ENCODE results near the gene PON2.

PON2 gene

DNA sequence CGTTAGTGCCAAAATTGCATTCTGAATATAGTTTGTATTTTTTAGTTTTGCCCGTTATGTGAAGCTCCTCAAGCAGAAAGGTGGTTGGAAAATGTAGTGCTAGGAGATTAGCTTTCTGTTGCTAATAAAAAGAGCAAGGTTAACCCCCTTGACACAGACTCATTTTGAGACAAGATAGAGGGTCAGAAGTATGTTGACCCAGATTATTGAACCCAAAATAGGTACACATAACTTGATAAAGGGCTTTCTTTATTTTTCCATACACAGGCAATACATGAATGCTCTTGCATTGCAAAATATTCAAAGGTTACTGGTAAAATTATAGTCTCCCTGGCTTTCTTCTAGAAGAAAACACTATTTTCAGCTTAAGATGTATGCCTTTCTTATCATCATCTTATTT, 10.0 kb upstream of the PON2 start:
- DNase-seq (ENCODE audit: low read depth) = no peak

DNA sequence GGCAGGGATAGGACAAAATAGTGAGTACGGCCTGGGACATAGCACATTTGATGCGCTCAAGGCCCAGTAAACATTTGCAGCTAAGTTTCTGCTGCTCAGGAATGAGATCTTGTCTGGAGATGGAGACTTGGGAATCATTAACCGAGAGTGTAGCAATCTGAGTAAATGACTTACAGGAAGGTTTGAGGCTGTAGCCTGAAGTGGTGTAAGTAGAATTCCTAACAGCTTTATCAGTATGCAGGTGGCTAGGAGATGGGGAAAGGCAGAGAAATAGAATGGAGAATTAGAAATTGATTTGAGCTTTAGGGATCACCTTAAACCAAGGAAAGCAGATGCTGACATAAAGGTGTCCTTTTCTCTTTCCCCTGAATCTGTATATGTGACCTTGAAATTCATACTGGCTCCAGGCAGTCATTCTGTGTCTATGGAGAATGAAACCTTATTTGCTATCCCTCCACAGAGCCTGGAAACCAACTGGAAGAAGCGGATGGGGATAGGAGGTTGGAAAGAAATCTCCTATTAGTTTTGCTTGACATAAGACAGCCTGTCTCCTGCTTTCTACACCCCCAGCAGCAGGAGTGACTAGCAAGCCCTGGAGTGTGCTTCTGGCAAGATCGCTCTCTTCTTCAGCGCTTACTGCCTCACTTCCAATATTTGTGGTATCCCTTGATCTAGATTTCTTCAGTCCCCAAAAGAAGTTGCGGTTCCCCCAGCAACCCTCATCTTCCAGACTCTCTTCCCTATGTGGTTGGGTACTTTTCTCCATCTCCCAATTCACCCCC, 6.4 kb upstream of the PON2 start:
- DNase-seq (ENCODE audit: low read depth) = no peak

DNA sequence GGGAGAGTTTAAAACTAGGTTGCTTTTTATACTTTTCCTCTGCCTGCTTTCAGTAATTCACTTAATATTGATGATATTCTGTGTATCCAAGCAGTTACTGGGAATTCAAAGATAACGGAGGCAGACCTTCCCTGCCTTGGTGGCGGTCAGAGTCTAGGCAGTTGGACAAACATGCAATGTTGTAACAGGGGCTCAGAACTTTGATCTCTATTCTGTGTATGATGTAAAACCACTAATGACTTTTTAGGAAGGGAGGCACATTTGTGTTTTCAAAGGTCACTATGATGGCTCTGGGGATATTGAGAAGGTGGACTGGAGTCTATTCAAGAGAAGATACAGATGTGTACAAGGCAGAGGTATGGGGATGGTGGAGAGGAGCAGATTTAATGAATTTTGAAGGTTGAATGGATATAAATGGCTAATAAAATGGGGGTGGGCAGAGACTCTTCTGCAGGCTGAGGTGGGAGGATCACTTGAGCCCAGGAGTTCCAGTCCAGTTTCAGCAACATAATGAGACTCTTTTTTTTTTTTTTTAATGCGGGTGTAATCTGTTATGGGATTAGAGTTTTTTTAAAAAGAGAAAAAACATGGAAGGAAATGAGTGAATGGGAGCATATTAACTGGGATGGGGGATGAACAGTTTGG, 5.7 kb upstream of the PON2 start:
- no peak for DNase-seq (ENCODE audit: low read depth)

DNA sequence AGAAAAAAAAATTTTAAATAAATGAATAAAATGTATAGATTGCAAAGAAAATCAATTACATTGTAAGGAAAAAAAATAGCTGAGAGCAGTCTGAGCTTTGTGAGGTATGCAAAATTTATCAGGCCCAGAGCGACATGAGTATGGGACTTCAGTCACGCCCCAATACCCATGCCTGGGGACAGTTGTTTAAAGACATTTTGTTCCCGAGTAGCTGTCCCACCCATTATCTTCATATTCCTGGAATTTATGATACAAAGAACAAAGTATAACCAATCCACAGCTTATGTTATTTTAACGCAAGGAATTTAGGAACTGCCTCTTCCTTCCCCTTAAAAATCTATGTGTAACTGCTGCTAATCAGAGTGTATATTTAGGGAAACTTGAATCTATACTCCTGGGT, 1.6 kb upstream of the PON2 start:
- no peak for DNase-seq (ENCODE audit: low read depth)

DNA sequence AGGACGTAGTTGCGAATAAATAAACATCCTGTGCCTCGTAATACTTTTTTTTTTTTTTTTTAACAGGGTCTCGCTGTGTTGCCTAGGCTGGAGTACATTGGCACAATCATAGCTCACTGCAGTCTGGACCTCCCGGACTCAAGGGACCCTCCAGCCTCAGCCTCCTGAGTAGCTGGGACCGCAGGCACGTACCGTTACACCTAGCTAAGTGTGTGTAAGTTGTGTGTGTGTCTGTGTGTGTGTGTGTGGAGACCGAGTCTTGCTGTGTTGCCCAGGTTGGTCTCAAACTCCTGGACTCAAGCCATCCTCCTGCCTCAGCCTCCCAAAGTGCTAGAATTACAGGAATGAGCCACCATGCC, 573 bp upstream of the PON2 start:
- DNase-seq (ENCODE audit: low read depth) = no peak

DNA sequence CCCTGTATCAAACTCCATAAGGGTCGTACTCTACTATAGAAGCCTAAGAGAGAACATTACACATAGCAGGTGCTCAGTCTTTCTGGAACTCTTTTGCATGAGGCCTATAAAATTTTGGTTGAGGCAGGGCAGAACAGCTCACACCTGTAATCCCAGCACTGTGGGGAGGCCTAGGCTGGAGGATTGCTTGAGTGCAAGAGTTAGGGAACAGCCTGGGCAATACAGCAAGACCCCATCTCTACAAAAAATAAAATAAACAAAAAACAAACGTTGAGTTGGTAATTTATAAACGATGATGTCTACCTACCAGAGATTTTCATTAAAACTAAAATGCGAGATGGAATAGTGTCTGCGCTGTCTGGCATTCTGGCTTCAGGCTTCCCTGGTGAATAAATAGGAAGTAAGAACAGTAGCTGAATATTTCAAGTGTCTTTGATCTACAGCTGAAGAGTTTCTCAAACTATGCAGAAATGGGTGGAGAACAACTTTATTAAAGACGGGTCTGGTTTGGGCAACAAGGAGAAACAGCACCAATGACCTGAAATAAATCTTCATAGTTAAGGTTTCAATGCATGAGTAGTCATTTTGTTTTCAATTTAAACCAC, 774 bp downstream of the PON2 start:
- no peak for DNase-seq (ENCODE audit: low read depth)

DNA sequence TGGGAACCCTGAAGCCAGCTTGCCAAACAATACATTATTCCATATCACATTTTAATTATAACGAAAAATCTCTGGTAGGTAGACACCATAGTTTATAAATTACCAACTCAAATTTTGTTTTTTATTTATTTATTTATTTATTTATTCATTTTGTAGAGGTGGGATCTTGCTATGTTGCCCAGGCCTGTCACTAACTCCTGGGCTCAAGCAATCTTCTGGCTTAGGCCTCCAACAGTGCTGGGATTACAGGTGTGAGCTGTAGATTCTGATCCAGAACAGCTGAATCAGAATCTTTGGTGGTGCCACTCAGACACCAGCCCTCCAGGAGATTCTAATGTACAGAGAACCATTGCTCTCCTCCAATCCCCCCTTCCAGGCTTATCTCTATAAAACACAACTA, 1.7 kb downstream of the PON2 start:
- no peak for DNase-seq (ENCODE audit: low read depth)

DNA sequence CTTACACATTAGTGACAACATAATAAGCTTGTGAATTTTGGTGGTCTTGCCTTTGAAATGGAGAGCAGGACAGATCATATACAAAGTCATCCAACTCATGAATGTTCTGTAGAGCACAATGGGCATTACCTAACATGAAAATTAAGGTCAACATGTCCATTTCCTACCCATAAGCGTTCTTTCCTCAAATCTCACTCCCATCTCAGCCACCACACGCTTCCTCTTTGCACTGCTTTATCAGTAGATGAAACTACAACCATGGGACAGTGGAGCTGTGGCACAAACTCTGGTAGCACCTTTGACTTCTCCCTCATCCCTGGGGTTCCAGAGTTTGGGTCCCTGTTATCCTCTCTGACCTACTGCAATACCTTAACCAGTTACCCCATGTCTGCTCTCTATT, 2.2 kb downstream of the PON2 start:
- DNase-seq (ENCODE audit: low read depth) = no peak

DNA sequence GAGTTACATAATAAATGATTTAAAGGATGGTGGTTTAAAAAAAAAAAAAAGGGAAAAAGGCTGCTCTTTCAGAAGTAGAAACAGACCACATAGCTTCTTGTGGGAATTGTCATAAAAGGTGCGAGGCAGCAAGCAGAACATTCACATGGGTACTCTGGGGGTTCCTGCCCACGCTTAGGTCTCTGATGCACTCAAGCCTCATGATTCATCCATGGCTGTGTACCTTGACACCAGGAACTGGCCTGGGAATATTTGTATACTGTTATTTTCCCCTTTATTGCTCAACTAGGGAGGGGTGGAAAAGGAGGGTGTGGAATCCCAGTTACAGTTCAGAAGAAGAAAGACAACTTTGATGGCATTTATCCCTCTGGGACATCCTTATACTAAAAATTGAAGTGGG, 4.0 kb downstream of the PON2 start:
- DNase-seq (ENCODE audit: low read depth) = no peak

DNA sequence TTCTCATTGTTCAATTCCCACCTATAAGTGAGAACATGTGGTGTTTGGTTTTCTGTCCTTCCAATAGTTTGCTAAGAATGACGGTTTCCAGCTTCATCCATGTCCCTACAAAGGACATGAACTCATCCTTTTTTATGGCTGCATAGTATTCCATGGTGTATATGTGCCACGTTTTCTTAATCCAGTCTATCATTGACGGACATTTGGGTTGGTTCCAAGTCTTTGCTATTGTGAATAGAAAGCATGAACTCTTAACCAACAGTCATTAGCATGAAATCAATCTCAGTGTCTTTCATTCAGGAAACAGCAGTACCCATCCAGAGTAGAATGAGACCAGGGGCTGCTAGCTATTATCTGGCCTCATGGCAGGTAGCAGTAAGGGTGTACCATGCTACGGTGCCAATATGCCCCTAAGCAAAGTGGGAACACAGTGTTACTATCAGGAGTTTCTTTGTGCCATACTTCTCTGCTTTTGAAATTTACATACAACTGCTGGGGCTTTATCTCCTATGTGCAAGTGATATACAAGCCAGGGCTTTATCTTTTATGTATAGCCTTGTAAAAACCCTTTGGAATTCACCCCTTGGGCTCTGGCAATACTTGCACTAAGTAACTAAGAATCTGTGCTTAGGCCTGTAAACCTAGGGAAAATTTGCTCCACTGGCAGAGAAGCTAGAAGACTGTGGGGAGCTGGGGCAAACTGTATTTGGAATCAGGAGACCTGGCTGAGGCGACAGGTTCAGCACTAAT, 5.4 kb downstream of the PON2 start:
- no peak for DNase-seq (ENCODE audit: low read depth)

DNA sequence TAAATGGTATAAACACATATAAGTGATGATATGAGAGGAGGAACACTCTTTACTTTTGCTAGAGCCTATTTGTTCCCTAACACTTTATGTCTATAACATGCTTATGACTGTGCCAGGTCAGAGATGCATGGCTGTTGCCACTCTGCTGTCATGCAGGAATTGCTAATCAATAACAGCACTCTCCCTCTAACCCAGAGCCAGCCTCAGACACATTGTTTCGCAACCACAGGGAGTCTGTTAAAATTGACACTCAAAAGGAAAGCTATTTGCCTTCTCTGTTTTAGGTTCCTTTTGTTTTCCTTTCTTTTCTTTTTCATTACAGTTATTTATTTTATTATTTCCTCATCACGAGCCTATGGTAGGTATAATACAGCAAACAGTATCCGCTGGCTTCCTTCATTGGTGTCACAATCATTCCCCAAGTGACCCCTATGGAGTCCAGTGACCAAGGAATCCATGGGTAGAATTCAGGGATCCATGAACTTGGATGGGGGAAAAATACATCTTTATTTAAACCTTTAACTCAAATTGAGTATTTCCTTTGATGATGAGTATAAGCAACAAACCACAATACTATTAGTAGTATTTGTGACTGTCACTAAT, 6.8 kb downstream of the PON2 start:
- DNase-seq (ENCODE audit: low read depth) = no peak

DNA sequence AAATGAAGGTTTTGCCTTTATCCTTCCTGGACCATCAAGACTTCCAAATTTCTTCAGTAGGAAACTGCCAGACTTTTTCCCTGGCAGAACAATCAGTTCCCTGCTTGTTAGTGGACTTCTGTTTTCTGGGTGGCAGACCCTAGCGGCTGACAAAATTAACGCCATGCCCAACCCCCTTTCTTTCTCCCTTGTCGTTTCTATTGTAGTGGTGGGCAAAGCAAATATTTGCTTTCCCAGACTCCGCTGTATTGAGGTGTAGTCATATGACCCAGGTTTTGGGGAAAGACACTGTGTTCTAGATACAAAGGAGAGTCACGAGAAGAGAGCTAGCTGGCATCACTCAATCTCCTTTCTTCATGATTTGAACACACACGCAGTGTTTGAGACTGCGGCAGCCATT, 7.7 kb downstream of the PON2 start:
- no peak for DNase-seq (ENCODE audit: low read depth)

DNA sequence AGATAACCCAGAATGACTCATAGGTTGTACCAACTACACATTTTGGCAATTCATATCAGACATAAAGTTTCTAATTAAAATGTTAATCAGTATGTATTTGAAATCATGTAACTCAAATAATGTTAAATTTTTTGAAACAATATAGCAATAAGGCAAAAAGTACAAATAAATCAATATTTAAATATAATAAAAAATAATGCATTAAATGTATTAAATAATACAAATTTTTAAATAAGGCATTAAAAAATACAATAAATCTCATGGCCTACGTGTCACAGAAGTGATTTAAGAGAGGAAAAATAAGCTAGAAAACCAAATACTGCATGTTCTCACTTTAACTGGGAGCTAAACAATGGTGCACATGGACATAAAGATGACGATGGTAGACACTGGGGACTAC, 9.1 kb downstream of the PON2 start:
- DNase-seq (ENCODE audit: low read depth) = no peak

DNA sequence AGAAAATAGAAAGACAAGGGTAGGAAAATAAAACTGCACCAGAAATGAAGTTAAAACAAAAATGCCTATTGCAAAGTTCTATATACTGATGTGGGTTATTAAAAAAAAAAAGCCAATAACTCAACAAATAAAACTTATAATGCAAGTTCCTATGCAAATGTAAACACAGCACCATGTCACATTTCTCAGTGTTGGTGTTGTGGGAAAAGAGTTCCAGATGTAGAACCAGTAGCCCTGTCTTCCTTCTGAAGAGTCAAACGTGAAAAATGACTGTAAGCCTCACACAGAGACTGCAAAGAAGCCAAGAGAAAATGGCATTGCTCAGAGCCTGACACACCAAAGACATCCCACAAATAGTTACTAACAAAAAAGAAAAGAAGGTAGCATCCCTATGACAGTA, 10.1 kb downstream of the PON2 start:
- DNase-seq (ENCODE audit: low read depth) = no peak

DNA sequence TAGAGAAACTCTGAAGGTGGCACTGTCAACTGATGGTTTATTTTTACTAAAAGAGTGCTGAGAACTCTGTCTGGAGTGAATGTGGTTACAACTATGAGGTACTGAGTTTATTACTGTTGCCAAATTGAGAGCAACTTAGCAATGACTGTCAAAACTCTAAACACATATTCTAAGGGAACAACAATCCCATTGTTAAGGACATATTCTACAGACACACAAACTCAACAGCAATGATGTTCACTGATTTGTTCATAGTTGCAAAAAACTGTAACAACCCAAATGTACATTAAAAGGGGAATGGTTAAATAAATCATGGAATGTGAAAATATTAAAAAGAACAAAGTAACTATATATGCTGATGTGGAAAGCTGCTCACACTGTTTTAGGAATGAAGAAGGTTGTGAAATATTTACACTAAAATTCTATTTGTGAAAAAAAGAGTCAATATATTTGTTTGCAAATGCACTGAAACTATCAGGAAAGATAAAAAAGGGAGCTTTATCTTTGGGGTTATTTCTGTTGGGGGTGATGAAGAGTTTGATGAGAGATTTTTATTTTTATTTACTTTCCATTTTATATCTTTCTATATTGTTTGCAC, 12.9 kb downstream of the PON2 start:
- DNase-seq (ENCODE audit: low read depth) = no peak

DNA sequence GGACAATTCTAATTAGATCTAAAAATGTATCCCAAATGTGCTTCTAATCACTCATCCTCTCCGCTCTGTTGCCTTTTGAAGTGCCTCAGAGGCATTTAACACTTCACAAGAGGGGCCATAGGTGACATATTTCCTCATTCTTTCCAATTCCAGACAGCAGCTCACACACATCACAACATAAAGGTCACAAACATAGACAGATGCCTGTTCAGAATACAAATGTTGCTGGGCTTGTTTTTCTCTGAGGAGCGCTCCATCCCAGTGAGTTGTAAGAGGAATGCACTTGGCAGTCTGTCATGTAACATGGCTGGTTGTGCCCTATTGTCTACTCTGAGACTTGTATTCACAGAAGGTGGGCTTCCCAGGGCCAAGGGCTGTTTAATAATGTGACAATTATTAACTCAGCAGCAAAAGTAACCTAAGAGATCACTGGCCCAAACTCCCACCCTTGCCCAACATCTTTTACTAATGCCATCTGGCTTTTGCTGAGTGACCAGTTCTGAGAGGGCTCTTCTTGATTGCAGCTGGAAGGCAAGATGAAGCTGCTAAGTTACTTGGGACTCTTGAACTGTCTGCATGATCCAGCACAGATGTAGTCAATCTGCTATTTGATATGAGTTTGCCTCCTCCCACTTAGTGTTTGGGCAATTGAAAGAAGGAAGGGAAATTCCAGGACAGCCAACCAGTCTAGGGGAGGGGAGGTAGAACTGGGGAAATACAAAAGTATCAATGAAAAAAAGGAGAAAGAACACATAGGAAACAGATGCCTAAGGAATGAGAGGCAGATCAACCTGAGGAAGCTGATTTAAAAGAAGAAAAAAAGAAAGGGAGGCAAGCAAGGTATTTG, 13.6 kb downstream of the PON2 start:
- DNase-seq (ENCODE audit: low read depth) = no peak

DNA sequence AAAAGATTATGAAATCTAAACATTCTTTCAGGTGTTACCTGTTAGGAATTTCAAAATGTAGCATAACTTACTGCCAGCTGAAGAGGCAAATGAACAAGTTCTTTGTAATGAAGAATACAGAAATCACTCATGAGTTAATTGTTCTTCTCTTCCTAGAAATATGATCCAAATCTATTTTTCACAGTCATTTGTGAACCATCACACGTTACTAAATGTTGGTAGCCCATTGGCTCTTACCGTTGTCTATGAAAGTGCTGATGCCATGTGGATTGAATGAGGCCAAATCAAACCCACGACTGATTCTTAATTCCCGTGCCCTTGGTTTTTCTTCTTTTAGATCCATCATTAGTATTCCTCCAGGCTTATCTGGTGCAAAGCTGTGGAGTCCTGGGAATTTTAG, 22.8 kb downstream of the PON2 start:
- DNase-seq (ENCODE audit: low read depth) = no peak

DNA sequence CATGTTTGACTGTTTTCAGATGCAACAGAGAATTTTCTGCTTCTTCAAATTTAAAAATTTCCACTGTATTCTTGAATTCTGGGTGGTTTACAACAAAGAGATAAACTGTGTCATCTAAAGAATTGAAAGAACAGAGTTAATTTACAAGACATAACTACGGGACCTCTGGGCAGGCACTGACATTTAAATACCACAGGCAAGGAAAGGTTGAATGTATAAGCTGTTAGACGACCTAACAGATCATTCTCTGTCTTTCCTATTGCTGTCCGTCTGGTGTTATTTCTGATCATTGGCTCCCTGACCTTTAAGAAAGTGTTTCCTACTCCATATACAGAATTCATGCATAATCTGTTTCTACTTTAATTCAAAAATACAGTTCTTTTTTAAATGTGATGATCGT, 23.2 kb downstream of the PON2 start:
- no peak for DNase-seq (ENCODE audit: low read depth)

DNA sequence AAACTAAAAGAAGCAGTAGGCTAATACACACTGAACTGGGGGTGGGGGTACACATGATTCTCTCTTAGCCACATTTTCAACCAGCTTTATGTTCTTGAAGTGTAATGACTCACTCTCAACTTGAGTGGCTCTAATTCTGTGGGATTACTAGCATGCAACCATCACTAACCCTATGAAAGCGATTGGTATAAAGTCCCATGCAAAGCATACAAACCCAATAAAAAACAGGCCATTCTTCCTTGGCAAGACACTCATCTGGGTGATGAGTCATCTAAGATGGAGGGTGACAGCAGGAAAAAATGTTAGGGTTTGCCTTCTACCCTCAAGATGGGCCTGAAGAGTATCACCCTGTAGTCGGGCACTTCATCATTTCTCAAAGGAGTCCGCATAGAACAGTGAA, 23.8 kb downstream of the PON2 start:
- no peak for DNase-seq (ENCODE audit: low read depth)

DNA sequence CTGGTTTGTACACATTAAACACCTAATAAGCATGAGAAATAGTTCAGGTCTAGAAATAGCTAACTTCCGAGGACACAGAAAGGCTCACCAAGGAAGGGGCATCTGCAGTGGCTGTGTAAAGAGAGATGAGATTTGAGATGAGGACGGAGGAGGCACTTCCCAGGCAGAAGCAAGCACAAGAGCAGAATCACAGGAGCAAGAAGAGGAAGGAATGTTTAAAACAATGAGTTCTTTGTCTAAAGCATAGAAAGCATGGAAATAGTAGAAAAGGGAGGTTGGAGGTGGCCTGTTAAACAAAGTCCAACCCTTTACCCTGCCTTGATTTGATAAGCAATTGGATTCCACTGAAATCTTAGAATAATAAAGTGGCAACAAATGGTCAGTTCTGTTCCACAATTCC, 27.1 kb downstream of the PON2 start:
- DNase-seq (ENCODE audit: low read depth) = no peak

DNA sequence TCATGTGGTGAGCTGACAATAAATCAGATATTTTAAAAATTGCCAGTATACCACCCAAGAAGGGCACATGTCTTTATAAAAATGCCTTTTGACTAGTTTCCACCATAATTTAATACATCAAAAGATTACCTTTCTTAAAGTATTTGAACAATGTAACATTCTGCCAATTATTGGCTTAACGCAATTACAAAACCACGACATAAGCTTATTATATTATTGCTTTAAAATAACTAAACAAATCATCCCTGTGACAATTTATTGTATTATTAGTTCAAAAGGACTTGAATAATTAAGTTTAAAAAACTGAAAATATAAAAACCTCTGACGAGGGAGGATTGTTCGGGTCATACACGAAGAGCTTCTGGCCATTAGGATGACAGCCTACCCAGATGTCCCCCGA, 29.0 kb downstream of the PON2 start:
- DNase-seq (ENCODE audit: low read depth) = no peak

Measured in T follicular helper cell (primary cell).